Stimulated activated CD8-positive, alpha-beta memory T cell treated with anti-CD3 and anti-CD28 coated beads, Interleukin-7, amount 100 ng/mL, for 1 hour (primary cell): ENCODE data around the gene VAV2.

Source experiments
- DNase-seq, 2 donors: peaks; one replicate each; pipeline ENCODE4 v3.0.0-alpha.2; 2020; ENCODE audit warnings: low read depth in 2 of 2

Gene VAV2

DNA sequence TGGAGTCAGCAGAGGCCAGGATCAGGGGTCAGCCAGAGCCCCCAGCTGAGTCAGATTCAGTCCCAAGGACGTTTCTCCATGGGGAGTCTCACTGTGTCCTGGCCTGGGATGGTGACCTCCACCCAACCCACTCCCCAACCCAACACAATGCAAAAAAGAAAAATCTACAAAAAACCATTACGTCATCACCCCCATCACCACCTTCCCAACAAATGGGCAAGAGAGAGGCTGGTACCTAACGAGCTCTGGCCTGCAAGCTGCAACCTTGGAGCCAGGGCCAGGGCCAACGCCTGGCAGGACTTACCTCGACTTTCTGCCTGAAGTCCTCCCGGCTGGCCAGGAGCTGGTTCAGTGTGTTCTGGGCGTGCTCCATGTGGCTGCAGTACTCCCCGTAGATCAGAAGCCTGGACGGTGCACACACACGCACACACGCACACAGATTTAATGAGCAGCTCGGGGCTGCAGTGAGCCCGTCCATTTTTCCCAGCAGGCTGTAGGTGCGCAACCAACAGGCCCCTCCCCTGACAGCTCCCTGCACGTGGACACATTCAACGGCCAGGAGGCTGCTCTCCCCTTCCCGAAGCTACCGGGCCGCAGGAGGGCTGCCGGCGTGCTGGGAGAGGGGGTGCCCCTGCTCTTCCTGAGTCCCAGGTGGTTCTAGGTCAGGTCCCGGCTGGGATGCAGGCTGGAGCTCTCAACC is 194.6 kb downstream of the VAV2 start:
- DNase-seq: no peak

DNA sequence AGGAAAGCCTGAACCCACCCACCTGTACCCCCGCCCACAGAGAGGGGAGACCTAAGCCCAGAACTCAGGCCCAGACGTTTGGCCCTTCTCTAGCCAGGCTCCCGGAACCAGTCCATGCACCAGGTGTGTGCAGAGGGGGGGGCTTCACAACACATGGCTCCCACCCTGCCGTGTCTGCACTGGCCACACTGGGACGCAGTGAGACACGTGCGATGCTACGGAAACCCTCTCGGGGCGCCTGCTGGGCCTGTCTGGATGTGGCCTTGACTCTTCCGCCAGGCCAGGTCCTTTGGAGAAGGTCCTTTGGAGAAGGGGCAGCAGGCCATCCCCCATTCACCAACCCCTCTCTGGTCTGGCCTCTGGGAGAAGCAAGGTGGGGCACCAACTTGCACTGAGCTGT is 195.6 kb downstream of the VAV2 start:
- no peak for DNase-seq

DNA sequence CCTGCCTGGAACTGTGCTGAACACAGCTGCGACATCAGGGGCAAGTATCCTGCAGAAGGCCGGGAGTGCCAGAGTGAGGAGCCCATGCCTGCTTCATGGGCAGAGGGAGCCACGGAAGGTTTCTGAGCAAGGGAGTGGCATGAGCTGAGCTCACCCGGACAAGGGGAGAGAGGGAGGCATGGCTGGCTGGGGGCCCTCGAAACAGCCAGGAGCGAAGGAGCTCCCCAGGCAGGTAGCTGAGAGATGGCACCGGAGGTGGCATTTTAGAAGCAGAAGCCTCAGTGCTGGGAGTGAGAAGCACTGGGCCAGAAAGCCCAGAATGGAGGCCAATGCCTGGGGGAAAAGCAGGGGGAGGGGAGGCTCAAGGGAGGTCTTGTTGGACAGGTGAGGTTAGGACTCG is 197.1 kb downstream of the VAV2 start:
- no peak for DNase-seq

DNA sequence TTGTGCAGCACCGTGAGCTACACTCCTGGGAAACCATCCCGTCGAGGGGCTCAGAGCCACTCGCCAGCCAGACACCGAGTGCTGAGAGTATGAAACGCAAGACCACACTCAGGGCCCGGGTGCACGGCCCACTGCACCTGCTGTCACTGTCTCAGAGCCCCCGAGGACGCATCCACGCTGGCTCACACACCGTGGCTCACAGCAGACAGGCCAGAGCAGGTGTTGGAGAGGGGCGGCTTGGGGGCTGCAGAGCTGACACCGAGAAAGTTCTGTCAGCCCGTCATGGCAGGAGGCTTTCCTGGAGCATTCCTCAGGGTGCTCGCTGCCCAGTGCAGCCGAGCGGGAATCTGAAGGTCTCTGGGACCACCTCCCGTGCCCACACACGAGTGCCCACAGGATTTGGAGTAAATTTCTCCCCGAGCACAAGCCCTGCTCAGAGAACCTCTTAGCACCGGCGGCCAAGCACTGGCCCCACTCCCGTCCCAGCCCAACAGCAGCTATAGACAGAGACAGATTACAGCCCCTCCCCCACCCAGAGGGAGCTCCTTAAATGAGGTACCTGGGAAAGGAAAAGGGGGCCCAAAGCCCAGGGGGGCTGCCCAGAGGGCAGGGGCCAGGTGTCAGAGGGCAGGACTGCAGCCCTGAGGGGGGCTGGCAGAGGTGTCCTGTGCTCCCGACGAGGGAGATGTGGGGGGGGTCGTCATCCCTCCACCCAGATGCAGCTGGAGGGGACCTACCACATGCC is 197.9 kb downstream of the VAV2 start:
- DNase-seq: no peak

DNA sequence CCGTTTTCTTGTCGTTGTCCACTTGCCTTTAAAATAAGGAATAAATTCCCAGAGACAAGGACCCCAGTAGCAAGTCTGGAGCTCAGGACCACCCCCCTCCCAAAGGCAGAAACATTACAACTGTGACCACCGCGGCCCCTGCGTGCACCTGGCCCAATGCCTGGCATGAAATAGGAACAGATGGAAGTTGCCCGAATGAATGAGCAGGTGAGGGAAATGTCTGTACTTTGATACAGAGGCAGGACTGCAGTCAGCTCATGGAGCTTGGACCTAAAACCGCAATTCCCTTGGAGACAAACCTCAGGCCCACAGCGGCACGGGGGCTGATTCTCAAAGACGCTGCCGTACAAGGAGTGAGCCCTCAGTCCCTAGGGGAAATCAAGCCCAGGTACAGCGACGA is 198.7 kb downstream of the VAV2 start:
- DNase-seq: no peak

DNA sequence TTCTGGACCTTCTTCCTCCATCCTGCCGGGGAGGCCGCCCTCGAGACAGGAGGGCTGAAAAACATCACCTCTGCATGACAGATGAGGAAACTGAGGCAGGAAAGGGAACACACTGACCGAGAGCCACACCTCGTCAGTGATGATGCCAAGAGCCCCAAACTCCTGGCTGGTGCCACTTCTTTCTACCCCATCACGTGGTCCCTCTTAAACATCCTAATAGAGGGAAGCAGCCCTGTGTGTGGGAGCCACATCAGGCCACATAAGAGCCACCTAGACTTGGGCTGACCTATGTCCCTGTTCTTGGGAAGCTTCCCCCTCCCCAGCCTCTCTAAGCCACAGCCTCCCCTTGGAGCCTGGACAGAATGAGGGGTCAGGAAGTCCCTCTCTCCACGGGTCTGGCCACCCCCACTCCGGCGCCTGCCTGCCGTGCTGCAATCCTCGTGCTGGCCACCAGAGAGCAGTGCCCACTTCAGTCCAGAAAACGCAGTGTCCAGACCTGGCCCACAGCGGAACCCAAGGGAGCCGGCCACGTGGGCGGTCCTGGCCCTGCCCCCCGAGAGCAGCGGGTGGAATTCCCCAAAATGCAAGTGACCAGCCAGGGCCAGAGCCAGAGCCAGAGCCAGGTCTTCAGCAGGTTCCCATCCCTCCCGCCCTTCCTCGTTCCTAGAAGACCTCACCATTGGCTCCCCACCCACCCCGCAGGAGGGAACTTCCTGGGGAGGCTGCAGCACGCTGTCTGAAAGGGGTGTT is 199.2 kb downstream of the VAV2 start:
- peak in 1 of 2 donors; percentile 8 for DNase-seq

DNA sequence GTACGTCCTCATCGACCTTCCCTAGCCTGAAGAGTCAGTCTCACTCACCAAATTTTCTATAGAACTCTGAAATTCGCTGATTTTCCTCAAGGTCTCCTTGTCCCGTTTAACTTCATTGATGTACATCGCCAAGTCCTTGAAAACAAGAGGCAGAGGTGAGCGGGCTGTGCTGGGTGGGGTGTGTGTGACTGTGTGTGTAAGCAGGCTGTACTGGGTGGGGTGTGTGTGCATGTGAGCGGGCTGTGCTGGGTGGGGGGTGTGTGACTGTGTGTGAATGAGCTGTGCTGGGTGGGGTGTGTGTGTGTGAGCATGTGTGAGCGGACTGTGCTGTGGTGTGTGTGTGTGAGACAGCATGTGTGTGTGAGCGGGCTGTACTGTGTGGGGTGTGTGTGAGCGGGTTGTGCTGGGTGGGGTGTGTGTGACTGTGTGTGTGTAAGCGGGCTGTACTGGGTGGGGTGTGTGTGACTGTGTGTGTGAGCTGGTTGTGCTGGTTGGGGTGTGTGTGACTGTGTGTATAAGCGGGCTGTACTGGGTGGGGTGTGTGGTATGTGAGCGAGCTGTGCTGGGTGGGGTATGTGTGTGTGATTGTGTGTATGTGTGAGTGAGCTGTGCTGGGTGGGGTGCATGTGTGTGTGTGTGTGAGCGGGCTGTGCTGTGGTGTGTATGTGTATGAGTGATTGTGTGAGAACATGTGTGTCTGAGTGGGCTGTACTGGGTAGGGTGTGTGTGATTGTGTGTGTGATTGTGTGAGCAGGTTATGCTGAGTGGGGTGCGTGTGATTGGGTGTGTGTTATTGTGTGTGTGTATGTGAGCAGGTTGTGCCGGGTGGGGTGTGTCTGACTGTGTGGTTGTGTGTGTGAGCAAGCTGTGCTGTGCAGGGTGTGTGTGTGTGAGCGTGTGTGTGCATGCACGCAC is 200.1 kb downstream of the VAV2 start:
- no peak for DNase-seq

DNA sequence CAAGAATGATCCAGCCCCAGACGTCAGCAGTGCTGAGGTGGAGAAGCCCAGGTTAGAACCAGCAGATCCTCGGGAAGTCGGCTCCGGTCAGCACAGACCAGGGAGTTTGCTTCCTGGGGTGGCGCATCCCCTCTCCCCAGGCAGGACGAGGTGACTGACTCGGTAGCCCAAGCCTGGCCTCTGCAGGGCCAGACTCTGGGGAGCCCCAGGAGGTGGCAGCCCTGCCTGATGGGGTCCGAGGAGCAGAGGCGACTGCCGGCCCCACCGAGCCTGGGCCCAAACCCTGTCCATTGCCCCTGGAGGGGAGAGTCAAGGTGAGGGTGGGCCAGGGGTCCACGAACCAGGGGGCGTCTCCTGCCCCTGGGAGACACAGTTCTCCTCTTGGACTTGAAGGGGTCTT is 201.1 kb downstream of the VAV2 start:
- no peak for DNase-seq

DNA sequence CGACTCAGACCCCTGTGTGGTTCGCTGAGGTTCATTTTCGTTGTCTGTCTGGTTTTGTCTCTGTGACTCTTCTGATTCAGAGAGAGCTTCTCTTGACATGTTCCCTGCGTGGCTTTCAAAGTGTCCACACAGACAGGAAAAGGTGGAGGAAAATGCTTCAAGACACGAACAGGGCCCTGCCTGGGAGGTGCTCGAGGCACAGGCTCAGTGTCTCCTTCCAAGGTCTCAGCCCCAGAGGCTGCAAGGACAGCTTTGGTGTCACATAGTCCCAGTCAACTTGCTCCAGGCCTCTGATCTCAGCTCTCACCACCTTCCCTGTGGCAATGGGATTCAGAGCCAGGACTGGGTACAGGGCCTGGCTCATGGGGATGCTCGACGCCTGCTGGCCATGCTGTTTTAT is 202.3 kb downstream of the VAV2 start:
- DNase-seq: no peak

DNA sequence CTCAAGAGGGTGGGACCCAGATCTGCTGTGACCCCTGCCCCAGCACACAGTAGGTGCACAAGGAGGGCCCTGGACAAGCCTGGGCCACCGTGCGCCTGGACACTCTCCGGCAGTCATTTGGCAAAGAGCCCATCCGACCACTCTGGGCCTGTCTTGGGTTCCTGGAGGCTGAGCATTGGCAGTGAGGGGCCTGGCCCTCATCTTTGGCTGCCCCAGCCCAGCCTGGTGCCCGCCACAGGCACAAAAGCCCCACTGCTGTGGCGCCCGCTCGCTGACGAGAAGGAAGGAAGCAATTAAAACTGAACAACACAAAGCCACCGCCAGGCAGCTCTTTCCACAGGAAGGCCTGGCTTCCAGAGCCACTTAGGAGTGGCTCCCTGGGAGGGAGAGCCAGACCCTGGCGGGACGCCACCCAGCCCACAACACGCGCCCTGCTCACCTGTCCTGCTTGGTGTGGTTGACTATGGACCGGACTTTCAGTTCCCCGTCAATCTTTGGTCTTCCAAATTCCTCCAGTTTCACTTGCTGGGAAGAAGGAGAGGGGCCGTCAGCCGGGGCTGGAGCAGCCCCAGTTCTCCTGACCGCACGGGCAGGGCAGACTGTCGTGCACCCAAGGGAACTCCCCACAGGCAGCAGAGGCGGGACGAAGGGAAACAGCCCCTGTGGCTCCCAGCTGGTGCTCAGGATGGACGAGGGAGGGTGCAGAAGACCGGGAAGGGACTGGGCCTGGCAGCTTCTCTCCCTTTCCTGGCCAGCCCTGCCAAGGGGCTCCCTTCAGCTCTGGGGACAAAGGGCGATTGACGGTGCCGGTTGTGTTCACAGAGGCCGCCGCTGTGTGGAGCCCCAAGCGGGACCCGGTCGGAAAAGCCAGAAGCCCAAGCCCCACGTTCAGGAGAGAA is 203.1 kb downstream of the VAV2 start:
- DNase-seq: no peak

DNA sequence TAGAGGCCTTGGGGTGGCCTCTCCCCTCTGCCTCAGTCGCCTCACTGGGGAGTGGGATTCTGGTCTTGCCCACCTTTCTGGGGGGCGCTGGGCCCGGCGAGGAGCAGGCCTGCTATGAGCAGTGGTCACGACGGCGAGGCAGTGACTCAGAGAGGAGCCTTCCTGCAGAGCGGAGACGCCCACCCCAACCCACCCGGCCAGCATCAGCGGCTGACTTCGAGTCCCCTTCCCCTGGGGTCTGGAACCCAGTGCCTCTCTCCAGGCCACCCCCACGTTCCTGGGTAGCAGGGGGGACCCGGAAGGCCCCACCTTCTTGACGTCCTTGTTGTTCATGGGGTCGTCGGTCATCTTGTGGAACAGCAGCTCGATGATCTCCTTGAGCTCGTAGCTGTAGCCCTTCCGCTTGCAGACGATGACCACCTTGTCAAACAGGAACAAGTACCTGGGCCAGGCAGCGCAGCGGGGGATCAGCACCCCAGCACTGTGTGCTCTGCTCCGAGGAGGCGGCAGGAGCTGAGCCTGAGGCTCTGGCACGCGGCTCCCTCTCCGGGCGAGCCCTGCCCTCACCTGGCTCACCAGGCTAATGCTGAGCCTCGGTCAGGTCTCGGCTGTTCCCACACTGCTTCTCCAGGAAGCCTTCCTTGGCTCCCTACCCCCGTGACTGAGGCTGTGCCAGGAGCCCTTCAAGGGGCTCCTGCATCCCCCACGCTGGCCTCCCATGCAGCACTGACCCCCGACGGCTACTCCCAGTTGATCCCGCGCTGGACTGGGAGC is 203.9 kb downstream of the VAV2 start:
- DNase-seq: no peak

DNA sequence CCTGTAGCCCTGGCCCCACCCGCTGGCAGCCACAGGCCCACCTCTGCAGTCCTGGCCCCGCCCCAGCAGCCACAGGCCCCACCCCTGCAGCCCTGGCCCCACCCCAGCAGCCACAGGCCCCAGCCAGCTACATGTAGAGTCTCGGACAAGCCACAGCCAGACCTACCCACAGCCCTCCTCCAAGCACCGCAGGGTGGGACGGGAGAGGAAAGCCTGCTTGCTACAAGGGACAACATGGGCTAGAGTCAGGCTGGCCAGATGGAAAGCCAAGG is 204.4 kb downstream of the VAV2 start:
- DNase-seq: no peak

DNA sequence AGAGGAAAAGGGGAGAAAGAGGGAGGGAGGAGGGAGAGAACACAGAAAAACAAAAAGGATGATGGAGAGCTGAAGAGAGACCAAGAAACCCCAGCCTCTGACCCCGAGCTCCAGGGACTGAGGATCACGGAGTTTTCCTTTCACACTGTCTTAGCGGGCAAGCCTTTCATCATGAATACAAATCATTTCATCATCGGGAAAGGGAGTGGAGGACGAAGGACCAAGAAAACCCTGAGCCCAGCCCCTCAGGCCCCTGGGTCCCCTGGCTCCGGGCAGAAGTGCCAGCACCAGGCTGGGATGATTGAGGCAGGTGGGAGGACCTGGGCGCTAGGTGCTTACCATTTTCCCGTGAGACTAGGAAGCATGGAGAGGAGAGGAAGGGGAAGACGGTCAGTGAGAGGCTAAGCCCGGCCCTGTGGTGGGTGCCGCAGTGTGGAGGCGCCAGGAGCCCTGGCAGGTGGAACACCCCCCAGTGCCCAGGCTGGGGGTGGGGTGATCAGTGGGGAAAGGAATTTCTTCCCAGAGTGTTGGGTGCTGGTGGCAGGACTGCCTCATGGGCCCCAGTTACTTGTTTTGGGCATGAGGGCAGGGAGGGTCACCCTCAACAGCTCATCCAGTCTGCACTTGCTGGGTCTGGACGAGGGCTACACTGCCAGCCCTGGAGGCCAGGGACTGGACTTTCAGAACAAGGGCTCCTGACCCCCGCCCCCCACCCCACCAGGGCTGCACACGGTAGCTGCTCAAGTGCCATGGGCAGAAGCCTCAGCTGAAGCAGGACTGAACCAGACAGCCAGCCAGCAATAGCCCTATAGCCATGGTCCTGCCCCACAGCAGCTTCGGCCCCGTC is 205.0 kb downstream of the VAV2 start:
- DNase-seq: no peak

DNA sequence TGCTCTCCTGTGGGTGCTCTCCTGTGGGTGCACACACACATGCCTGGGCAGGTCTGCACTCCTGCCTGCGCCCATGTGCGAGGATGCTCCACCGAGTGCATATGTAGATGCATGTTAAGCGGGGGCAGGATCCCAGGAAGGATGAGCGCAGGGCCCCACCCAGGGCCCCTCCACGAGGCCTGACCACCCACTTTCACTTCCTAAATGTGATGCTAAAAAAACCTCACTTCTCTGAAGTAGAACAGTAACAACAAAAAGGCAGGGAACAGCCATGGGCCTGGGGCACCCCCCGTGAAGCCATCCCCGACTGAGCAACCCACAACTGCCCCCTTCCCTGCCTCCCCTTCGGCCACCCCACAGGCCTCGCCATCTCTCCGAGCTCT is 205.8 kb downstream of the VAV2 start:
- DNase-seq: no peak

DNA sequence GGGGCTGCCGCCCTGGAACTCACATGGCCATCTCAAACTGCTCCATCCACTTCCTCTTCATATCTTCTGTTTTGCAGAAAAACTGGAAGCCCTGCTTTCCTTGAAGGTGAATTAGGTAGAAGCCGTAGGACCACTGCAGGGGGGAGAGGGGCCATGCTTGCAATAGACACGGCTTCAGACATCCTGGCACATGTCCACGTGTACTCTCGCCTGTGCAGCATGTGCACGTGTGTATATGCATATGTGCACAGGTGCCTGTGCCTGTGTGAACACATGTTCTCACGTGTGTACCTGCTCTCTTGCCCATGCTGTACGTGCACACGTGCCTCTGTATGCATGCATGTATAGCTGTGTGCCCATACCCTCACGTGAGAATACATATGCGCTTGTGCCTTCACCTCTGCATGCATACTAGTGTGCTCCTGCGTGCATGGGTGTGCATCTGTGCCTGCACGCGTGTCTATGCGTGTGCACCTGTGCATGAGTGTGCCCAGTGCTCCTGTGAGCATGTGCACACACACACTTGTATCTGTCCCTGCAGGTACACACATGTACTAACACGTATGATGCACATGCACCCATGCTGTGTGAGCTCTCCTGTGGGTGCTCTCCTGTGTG is 206.3 kb downstream of the VAV2 start:
- no peak for DNase-seq

DNA sequence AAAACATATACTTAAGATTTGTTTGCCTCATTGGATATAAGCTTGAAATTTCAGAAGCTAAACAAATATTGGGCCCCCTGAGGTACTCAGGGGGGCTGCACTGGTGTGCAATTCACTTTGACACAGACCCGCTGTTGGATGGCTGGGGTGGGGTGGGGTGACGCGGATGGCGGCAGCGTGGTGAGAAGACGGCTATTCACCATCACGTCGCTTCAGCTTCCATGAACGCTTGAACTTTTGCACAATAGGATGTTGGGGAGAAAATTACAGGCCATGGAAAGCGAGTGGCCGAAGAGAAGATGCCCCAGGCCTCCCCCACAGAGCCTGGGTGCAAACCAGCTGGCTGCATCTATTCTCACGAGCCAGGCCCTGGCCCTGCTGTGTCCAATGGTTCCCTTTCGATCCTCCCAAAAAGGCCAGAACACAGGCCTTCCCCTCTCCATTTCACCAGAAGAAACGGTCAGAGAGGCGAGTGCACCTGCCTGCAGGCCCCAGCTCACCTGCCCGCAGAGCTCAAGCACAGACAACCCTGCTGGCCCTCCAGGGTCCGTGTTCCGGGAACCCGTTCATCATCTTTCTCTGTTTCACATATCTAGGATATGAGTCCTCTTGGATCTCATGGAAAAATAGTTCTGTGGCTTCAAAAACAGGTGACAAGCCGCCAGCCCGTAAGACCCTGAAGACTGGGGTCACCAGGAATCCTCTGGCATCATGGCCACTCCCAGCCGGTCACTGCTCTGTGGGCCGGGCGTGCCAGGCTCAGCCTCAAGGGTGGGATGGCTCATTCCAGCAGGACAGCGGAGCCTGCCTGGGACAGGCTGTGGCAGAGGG is 207.2 kb downstream of the VAV2 start:
- no peak for DNase-seq

DNA sequence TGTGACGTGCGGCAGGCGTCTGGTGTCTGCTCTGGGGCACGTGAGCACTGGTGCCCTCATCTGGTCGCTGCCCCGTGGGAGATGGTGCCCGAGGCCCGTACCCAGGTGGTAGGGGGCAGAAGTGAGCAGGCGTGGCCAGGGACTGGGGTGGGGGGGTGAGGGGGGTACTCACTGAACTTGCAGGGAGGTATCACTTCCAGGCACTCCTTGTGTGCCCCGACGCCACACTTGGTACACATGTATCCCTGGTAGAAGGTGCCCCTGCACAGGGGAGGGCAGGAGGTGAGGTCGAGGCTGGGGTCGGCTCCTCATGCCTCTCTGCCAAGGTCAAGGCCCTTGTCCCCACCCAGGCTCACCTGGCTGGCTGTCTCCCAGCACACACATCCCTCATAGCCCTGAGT is 208.8 kb downstream of the VAV2 start:
- no peak for DNase-seq
